GM18519 (cell line): ENCODE data around the gene RHOH.

Experiments used
- ATAC-seq: cut with Tn5 transposase; IDR thresholded peaks from one replicate; pipeline ENCODE4 v1.9.1; 2021; ENCODE audit warnings: mild to moderate bottlenecking, moderate library complexity; ENCODE audit not compliant: unreplicated experiment, low FRiP score

RHOH gene

DNA sequence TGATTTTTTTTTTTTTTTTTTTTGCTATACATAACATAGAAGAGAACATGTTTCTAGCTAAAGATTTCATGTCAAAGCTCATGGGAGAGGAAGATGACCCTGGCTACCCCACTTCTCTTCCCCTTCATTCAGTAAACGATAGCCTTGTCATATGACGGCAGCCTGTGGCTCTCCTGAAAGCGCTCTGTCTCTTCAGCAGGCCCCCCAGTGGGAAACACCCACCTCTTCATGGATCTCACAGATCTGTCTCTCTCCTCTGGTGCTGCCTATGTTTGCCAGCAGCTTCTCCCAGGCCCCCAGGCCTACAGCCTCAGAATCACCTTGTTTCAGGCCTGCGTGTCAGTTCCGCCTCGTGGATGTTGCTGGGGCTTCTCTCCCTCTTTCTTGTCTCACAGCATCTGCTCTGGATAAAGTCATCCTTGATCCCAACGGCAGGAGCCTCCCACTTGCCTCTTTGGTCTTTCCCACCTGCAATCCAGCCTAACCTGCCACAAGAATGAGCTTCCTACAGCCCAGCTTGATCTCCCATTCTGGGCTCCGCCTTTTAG lies 34.6 kb downstream of the RHOH start:
- ATAC-seq = no peak

DNA sequence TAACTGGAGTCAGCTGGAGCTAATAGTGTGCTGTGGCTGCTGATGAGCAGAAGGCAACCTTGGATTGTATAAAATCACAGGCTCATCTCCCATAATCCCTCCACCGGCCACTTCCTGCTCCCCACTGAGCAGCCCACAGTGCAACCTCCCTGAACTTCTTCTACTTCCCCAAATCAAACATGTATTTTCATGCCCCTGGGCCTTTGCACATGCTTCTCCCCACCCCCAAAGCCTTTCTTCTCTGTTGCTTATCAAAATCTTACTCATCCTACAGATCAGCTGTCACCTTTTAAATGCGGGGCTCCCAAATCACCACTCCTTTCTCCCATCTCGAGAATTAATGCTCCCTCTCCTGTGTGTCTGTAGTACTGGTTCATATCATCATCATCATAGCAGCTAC lies 35.8 kb downstream of the RHOH start:
- ATAC-seq = no peak

DNA sequence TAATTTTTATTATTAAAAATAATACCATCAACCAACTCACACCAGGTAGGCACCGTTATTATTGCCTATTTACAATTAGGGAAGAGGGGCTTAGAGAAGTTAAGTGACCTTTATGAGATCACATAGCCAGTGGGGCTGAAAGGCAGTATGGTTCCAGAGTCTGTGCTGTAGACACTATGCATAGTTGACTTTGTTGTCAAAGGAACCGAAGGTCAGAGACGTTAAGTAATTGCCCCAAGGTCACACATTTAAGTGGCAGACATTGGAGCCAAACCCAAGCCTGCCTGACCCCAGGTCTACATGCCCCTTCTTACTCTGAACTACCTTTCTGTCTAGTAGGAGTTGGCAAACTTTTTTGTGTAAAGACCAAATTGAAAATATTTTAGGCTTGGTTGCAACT lies 36.4 kb downstream of the RHOH start:
- no peak for ATAC-seq

DNA sequence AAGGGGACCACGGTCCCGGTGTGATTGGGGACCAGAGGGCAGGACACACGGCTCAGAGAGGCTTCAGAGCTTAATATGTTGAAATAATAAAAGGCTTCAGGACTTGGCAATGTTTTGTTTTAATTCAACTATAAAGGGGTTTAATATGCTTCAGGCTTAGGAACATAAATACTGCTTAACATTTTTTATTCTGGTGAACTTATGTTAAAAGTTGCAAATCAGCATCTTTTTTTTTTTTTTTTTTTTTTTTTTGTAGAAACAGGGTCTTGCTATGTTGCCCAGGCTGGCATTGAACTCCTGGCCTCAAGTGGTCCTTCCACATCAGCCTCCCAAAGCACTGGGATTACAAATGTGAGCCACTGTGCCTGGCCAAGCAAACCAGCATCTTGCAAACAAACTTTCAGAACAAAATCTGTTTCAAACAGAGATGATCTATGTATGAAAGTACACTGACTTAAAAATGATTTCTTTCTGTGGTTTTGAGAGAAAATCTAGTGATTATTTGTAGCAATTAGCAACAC lies 37.7 kb downstream of the RHOH start:
- ATAC-seq = no peak

DNA sequence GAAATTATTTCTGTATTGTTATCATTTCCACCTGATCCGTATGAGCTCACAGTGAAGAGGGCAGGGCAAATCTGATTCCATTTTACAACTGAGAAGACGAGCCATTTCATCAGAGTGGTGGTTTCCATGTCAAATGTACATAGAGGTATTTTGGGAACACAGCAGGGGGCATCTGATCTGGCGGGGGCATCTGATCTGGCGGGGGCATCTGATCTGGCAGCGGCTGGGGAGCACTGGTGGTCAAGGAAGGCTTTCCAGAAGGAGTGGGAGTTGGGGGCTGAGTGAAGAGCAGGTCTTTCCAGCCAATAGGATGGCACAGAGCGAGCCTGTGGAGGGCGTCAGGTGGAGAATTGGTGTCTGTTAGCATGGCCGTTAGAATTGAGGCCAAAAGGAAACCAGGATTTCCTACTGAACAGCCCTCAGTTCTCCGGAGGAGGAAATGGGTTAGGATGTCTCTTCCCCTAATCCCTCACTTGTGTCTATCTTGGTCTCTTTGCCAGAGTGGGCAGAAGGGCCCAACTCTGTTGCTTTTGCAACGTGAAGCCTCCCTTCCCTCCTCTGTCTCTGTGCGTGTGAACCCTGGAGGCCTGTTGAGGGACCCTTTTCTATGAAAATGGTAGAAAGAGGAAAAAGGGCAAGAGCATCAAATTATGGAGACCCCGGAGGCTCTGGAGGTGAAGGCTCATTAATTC lies 41.3 kb downstream of the RHOH start:
- ATAC-seq = no peak

DNA sequence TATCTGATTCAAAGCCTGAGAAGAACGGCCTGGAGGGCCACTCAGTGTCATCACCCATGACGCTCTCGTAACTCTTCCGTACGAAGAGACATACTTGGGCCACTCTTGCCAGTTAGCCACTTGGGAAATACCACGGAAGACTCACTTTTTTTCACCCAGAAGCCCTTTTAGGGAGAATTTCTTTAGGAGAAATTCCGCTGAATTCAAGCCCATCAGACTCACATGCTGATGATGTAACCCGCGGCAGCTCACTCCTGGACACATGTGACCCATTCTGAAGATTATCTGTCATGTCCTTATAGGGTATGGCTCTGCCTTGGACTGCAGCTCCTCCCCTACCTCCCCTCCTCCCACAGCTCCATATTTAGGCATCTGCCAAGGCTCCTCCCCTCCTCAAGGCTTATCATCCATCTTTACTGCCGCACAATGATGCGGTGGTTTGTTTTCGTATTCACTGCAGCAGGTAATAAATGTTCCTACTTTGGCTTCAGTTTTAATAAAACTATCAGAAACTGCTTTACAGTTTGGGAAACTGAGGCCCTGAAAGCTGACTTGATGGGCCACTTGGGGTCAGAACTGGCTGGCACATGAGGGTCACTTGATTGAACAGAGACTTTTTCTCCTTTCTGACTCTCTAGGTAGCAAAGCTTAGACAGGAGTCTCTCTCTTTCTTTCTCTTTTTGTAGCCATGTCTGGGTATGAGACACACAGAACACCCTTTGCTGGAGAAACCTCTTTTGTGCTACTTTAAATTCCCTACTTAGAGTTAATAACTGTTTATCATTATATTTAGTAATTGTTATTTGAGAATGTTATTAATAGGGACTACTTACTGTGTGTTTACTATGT lies 42.1 kb downstream of the RHOH start:
- ATAC-seq = no peak

DNA sequence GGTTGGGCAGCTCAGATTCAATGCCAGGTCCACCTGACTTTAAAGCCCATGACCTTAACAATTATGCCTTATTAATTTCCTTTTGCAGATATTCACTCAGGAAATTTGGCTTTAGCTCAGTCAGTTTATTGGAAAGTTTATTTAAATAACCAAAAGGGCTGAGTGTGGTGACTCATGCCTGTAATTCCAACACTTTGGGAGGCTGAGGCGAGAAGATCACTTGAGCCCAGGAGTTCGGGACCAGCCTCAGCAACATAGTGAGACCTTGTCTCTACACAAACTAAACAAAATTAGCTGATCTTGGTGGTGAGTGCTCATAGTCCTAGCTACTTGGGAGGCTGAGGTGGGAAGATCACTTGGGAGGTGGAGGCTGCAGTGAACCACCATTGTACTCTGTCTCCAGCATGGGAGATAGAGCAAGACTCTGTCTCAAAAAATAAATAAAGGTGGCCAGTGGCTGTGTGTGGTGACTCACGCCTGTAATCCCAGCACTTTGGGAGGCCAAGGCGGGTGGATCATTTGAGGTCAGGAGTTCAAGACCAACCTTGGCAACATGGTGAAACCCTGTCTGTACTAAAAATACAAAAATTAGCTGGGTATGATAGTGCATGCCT lies 43.3 kb downstream of the RHOH start:
- ATAC-seq = no peak

DNA sequence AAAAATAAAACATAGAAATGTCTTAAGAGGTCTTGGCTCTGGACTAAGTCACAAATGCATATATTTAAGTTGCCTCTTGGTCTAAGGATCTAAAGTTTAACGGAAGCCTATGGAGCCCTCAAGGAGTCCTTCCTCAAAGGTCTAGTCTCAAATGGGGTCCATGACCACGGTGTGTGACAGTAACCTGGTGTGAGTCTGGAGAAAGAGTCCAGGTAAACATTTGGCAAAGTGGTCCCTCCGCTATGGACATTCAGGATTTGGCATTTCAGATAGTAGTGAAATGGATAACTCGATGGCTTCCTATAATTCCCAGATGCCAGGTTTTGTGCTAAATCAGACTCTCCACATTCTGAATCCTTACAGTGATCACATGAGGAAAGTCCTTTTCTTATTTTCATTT lies 44.2 kb downstream of the RHOH start:
- ATAC-seq = no peak

DNA sequence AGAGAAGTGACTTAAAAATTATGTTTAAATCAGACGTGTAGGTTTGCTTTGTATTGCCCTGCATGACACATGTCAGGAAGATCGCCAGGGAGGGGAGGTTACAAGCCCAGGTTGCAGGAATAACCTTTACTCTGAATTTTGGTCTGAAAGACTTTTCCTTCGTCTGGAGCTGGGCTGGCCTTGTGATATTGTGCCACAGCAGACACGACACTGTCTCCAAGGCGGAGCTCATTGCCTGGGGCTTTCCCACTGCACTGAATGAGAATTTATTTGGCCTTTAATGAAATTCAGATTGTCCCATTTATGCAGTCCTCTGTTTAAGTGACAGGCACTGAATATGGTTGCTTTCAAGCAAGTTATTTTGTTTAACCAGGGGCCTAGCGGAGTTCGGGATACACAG lies 45.1 kb downstream of the RHOH start:
- ATAC-seq = no peak

DNA sequence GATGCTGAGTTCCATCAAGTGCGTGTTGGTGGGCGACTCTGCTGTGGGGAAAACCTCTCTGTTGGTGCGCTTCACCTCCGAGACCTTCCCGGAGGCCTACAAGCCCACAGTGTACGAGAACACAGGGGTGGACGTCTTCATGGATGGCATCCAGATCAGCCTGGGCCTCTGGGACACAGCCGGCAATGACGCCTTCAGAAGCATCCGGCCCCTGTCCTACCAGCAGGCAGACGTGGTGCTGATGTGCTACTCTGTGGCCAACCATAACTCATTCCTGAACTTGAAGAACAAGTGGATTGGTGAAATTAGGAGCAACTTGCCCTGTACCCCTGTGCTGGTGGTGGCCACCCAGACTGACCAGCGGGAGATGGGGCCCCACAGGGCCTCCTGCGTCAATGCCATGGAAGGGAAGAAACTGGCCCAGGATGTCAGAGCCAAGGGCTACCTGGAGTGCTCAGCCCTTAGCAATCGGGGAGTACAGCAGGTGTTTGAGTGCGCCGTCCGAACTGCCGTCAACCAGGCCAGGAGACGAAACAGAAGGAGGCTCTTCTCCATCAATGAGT lies 46.6 kb downstream of the RHOH start:
- ATAC-seq = no peak

DNA sequence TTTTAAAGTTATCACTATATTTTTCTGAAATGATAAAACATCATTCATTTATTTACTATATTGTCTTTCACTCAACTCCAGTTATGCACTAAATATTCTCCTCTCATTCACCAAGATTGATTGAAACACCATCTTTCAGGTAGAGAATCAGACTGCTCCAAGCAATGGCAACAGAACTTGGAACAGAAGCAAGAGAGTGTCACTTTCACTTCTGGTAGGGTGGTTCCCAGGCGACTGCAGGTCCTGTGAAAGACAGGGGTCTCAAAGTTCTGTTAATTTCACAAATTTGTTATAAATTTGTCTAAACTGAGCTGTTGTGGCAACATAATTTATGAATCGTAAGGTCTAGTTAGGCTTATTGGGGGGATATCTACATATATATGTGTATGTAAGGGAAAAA lies 47.8 kb downstream of the RHOH start:
- no peak for ATAC-seq

DNA sequence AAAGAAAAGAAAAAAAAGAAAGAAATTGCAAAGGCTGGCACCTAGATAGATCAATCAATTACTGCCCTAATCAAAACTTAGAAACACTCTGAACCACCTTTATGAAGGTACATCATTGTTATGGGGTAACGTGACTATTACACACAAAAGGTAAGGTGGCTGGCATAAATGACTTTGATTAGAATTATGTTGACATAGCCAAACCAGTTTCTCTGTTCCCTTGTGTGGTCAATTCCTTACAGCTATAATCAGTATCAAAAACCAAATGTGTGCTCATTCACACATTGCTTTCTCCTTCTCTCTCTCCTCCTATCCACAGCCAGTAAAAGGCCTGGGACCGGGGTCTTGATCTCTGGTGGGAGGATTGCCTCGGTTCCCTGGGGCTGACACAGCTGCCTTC lies 48.7 kb downstream of the RHOH start:
- no peak for ATAC-seq

DNA sequence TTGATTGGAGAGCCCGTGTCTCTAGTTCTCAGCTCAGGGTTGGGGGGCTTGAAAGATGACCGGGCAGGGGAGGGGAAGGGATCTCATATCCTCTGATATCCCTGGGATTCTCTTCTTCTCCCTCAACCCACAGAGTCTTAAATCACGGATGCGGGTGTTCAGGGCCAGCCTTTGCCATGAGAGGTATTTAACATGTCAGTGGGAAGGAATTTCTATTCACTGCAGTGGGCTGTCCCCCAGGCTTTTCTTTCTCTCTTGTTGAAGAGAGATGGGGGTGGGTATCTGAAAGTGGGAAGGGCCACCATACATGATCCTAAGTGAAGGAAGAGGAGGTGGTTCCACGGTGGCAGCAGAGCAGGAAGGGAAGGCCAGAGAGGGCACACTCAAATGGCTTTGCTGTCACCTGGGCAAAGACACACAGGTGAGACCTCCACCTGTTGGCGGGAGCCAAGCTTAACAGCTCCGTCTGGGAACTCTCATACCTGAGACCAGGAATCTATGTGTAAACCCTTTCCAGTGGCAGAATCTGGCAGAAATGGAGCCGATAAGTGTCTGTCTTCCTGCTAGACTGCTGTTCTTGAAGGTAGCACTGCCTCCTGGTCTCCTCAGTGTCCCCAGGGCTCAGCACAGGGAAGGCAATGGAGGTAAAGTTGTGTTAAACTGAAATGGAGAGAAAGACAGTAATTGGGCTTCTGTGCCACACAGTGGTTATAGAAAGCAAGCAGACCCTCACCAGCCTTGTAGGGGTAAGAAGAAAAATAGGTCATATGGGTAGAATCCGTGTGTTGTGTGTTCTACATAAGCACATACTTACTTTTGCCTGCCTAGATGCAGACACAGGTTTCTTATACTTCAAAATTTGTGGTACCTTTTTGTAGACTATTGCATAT lies 49.4 kb downstream of the RHOH start:
- ATAC-seq = no peak

DNA sequence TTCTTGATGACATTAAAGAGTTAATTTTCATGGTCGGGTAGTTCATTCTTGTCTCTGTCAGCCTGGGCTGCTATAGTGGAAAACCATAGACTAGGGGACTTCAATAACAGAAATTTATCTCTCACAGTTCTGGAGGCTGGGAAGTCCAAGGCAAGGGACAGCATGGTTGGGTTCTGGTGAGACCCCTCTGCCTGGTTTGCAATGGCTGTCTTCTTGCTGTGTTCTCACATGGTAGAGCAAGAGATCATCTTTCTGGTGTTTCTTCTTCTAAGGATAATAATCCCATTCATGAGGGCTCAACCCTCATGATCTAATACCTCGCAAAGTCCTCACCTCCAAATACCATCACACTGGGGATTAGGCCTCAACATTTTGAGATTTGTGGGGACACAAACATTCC lies 50.1 kb downstream of the RHOH start:
- no peak for ATAC-seq

DNA sequence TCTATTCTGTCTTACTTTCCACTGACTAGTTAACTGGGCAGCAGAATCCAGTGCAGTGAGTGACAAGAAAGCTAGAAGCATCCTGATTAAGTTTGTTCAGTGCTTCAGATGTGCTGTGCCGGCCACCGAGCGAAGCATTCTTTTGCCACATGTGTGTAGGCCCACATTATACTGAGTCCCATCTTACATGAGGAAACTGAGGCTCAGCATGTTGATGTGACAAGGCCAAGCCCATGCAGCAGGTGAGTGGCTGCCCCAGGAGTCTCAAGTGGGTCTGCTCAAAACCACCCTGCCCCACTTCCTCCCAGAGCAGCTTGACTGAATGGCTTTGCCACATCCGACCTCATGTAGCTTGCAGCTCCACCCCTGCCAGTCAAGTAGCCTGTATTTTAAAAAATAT lies 50.5 kb downstream of the RHOH start:
- ATAC-seq = no peak

DNA sequence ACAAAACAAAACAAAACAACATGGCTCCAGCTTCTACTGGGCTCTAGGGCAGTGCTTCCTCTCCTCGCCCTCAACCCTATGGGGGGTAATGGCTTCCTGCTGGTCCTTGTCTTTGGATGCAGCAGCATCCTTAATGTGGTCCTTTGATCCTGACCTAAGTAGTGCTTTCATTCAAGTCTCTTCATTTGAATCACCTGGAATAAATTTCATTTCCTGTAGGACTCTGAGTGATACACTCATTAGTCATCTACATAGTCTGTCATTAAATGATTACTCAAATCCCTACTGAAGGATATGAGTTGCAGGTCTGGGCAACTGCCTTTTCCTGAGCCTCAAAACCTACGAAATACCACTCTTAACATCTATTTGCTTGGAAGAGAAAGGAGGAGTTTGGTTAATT lies 54.5 kb downstream of the RHOH start:
- ATAC-seq = no peak

DNA sequence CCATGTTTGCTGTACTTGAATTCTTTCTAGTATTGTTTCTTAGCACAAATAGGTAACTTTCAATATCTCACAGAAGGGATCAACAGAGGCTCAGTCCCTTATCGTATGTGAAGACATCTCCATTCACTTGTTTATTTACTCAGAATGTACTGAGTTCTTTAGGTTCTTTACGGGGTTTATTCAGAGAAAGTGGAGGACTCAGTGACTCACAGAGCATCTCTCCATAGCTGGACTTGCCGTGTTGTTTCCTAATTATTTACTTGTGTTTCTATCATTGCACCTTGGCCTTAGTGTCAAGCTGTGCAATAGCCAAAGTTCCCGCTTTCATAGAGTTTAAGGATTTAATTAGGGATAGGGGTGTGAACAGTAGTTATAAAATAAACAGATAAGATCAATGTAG lies 57.1 kb downstream of the RHOH start:
- no peak for ATAC-seq

DNA sequence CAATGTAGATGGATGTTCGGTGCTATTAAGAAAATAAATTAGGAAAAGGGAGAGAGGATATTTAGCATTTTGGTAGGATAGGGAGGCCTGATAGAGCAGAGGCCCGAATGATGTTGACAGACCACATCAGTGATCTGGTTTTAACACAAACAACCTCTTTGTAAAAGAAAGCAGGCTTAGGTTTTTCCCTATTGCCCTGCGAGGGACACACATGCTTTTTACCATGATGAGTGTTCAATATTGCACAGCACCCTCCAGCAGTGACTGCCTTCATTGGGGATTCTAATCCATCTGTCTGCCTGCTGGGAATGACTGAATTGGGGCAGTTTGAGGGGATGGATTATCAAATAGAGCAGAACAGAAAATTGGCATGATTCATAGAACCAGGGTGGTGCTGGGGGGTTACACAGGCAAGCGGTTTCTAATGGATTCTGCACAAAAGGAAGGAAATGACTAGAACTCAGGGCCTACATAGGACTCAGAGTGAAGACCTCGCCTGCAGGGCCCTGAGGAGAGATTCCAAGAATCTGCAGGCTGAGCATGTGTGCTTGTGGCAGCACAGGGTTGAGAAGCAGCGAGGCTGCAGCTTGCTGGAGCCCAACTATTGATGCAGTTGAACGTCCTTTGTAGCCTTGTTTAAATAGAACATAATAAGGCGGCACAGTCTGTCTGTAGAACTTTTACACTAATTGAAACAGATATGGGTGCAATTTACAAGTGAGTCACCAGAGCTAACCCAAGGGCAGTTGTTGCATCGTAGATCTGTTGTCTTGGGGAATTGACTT lies 58.0 kb downstream of the RHOH start:
- ATAC-seq = no peak
